Mammary epithelial cell (primary cell): ENCODE data around the gene MAPK10.

Experiments
- EZH2 ChIP-seq: IDR thresholded peaks from 2 replicates; pipeline ENCODE4 v1.6.1; 2012; ENCODE audit warnings: low read length, inconsistent platforms, borderline replicate concordance
- TF ChIP-seq, protein P1 (sequence below), 2 donors: IDR thresholded peaks in 1 of 2; conservative IDR thresholded peaks in 1 of 2; 2 replicates each; pipeline ENCODE4 v1.5.1; 2011 to 2012; ENCODE audit warnings: inconsistent platforms in 2 of 2, low read length in 2 of 2, mild to moderate bottlenecking in 2 of 2, control low read depth in 1 of 2, low read depth in 1 of 2; ENCODE audit not compliant: insufficient read depth in 1 of 2; ENCODE audit errors: extremely low read depth in 1 of 2

DNA sequence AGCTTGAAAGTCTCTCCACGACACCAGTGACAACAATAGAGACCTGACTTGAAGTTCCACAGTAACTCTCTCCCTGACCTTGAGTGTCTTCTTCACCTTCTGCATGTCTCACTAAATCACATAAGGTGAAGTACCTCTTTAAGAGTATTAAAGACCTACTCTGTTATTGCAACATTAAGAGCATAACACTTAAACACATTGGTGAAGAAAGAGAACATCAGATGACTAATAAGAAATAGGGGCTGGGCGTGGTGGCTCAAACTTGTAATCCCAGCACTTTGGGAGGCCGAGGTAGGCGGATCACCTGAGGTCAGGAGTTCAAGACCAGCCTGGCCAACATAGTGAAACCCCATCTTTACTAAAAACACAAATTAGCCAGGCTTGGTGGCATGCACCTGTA, 33.9 kb upstream of the MAPK10 start:
- TF ChIP-seq, protein P1, sequence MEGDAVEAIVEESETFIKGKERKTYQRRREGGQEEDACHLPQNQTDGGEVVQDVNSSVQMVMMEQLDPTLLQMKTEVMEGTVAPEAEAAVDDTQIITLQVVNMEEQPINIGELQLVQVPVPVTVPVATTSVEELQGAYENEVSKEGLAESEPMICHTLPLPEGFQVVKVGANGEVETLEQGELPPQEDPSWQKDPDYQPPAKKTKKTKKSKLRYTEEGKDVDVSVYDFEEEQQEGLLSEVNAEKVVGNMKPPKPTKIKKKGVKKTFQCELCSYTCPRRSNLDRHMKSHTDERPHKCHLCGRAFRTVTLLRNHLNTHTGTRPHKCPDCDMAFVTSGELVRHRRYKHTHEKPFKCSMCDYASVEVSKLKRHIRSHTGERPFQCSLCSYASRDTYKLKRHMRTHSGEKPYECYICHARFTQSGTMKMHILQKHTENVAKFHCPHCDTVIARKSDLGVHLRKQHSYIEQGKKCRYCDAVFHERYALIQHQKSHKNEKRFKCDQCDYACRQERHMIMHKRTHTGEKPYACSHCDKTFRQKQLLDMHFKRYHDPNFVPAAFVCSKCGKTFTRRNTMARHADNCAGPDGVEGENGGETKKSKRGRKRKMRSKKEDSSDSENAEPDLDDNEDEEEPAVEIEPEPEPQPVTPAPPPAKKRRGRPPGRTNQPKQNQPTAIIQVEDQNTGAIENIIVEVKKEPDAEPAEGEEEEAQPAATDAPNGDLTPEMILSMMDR (conservative IDR thresholded peaks at IDR 0.05 in 1 of 2, IDR thresholded peaks at IDR 0.05 in 1 of 2; ENCODE audit: extremely low read depth in 1 of 2, insufficient read depth in 1 of 2, low read depth in 1 of 2, low read length in 2 of 2), result no peak
- TF ChIP-seq EZH2, result no peak
